ENCODE measurements around the gene DIPK1C. TPM values are rescaled to one million over a fixed set of nuclear protein-coding genes. Genes with fewer than 3 reads are reported as not detected.
A peak's percentile ranks its signal among the peaks of the same experiment; 100 is the strongest.

The DIPK1C gene
- total RNA-seq, 1 experiment from 2014 or later, result 0.26 TPM

- intact Hi-C loops (cut with micrococcal nuclease; ENCODE audit: unreplicated experiment), result no loop called here
- H3K4me3 ChIP-seq (ENCODE audit: low read depth in 2 of 2, low read length in 2 of 2), result peak overlapping the region; percentile 13 to 34; a peak in 2 of 4 replicates
- POLR2A ChIA-PET, result no interaction called here
- H3K36me3 ChIP-seq (ENCODE audit: control insufficient read depth, insufficient read depth, low read length), result peaks cover 27% of the 10 kb centered on the region
- no TSS peak for BruUV-seq (replicated peaks)
- peaks cover 36% of the 10 kb centered on the region for H3K4me1 ChIP-seq (ENCODE audit: control insufficient read depth, insufficient read depth, low read length)
- no peak for DNase-seq (ENCODE audit: low read depth, low spot score)
- CTCF ChIA-PET, result no interaction called here
- H3K27ac ChIP-seq (ENCODE audit: low read length), result peak overlapping the region; percentile 90; the same call in 1 of the 2 replicates
- H3K9me3 ChIP-seq (ENCODE audit: control insufficient read depth, insufficient read depth, low read depth, low read length), result no peaks in the 10 kb centered on the region
- in situ Hi-C loops (cut with HindIII; ENCODE audit: low pct_unique_long_range_greater_than_20kb, low sequenced_read_pairs), result no loop called here
- ATAC-seq, result no peak
- no peak for TF ChIP-seq SIN3A (IDR thresholded peaks at IDR 0.05; ENCODE audit: borderline replicate concordance, insufficient read depth, low read depth, low read length)
- TF ChIP-seq REST (IDR thresholded peaks at IDR 0.05; ENCODE audit: insufficient read depth in 1 of 2, low read depth in 2 of 2, low read length in 1 of 2), result no peak
- TF ChIP-seq POLR2AphosphoS5 (IDR thresholded peaks at IDR 0.05; ENCODE audit: low read depth, low read length), result no peak
- TF ChIP-seq TCF7L2 (IDR thresholded peaks at IDR 0.05; ENCODE audit: low read depth, low read length), result no peak
- TF ChIP-seq CTCF (IDR thresholded peaks at IDR 0.05), result no peak
- no peaks in the 10 kb centered on the region for H3K27me3 ChIP-seq (ENCODE audit: control insufficient read depth, insufficient read depth, low read length)
Observed at GRCh38 chr18:74500372-74500771, 43.3 kb upstream of the DIPK1C start.

DNA sequence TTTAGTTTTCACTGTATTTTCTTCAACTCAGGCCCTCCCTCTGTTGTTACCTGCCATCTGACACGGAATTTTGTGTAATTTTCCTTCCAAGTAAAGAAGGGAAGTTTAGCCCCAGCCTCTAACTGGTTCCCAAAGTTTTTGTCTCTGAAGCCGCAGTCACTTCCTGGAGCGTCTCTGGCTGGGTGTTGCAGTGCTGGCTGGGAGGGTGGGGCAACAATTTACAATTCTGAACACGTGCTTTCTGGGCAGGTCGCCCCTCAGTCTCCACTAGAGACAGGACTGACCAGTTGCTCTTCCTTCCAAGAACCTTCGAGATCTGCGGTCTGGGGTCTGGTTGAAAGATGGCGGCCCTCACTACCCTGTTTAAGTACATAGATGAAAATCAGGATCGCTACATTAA lies 42.5 kb upstream of the DIPK1C start:
- CTCF ChIA-PET, result no interaction called here
- Histone ChIP-seq H3K4me3 (ENCODE audit: low read depth in 2 of 2, low read length in 2 of 2) (peak overlapping the region; percentile 34 to 51), H3K36me3 (ENCODE audit: control insufficient read depth, insufficient read depth, low read length) (peaks cover 23% of the 10 kb centered on the region), H3K4me1 (ENCODE audit: control insufficient read depth, insufficient read depth, low read length) (peaks cover 36% of the 10 kb centered on the region), H3K27me3 (ENCODE audit: control insufficient read depth, insufficient read depth, low read length) (no peaks in the 10 kb centered on the region), H3K9me3 (ENCODE audit: control insufficient read depth, insufficient read depth, low read depth, low read length) (no peaks in the 10 kb centered on the region), H3K27ac (ENCODE audit: low read length) (peak overlapping the region; percentile 90)
- in situ Hi-C loops (cut with HindIII; ENCODE audit: low pct_unique_long_range_greater_than_20kb, low sequenced_read_pairs) (no loop called here), intact Hi-C loops (cut with micrococcal nuclease; ENCODE audit: unreplicated experiment) (loop anchor here (5.0 kb wide), 1 partner anchor 53 kb away; no protein-coding TSS in a partner anchor)
- TF ChIP-seq TCF7L2 (IDR thresholded peaks at IDR 0.05; ENCODE audit: low read depth, low read length), result no peak
- TF ChIP-seq REST (IDR thresholded peaks at IDR 0.05; ENCODE audit: insufficient read depth in 1 of 2, low read depth in 2 of 2, low read length in 1 of 2), result no peak
- TF ChIP-seq SIN3A (IDR thresholded peaks at IDR 0.05; ENCODE audit: borderline replicate concordance, insufficient read depth, low read depth, low read length), result no peak
- TF ChIP-seq POLR2AphosphoS5 (IDR thresholded peaks at IDR 0.05; ENCODE audit: low read depth, low read length), result no peak
- no peak for TF ChIP-seq CTCF (IDR thresholded peaks at IDR 0.05)
- DNase-seq (ENCODE audit: low read depth, low spot score) (no peak), ATAC-seq (no peak)
- TSS peak; percentile 24 for BruUV-seq (replicated peaks)
- POLR2A ChIA-PET, result no interaction called here

All from Panc1 (cell line).